Lower leg skin (tissue), 3 donors: ENCODE data around the gene WFIKKN2.

Experiments
- CTCF ChIP-seq, 3 donors: fragments of 450-650 bp; IDR thresholded peaks; one replicate each; pipeline ENCODE4 v1.5.1; 2016; ENCODE audit warnings: antibody characterized with exemption in 3 of 3, mild to moderate bottlenecking in 3 of 3, moderate library complexity in 2 of 3
- POLR2A ChIP-seq, 2 donors: fragments of 450-650 bp; IDR thresholded peaks; one replicate each; pipeline ENCODE4 v1.6.1; 2016 to 2017; ENCODE audit warnings: antibody characterized with exemption in 2 of 2, mild to moderate bottlenecking in 1 of 2, moderate library complexity in 1 of 2

DNA sequence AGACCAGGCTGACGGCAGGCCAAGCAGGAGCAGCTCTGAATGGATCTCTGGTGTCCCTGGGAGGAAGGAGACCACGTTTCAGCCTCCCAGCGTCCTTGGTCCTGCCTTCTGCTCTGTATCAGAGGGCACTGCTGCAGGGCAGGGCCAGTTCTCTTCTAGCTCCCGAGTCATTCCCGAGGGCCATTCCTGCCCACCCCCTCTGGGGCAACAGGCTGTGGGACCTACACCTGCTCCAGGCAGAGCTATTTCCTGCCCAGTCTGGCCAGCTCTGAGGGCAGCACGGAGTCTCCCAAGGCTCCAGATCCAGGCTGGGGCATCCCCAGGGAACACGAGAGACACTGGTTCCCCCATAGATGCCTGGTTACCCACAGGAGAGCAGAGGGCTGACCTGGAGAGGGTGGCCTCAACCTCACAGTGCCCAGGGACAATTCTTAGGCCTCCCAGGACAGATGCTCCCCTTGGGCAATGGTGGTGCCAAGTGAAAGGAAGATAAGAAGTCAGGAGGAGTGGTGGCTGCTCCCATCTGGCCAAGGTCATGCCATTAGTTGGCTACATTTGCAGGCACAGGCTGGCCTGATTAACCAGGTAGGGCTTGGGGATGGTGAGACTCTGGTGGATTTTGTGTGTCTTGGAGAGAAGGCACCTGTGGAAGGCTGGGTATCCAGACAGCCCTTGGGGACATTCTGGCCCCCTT, 2.0 kb downstream of the WFIKKN2 start:
- TF ChIP-seq POLR2A (IDR thresholded peaks at IDR 0.05), result no peak
- TF ChIP-seq CTCF (IDR thresholded peaks at IDR 0.05), result no peak
